HCT116 (cell line): ENCODE measurements around the gene SLC25A52. TPM values are rescaled to one million over a fixed set of nuclear protein-coding genes. Genes with fewer than 3 reads are reported as not detected.

ENCODE experiments used
- ATAC-seq: fragments of 200-7000 bp; cut with Tn5 transposase; 2 replicates; pipeline ENCODE4 v1.9.1; 2020; ENCODE audit warnings: mild to moderate bottlenecking, moderate library complexity
- BruUV-seq: library from RNA; stranded (reverse); fragments of 400-500 nt; replicated peaks from 2 replicates; lab custom pipeline; 2021; lab: Mats Ljungman, UMichigan
- CTCF ChIA-PET: fragments of 300-600 bp; sonication (Branson Sonifier 250); formaldehyde crosslinking; loops from one replicate; lab custom pipeline; 2021; ENCODE audit warnings: antibody characterized with exemption; lab: Charles Lee
- POLR2A ChIA-PET: fragments of 300-600, 350-600 bp; sonication (Branson Sonifier 250); formaldehyde crosslinking; loops from one replicate; lab custom pipeline; 2021; ENCODE audit warnings: antibody characterized with exemption; lab: Charles Lee
- RAD21 ChIA-PET, 2 experiments: fragments of 300-600 bp; sonication (Branson Sonifier 250); formaldehyde crosslinking; loops; one replicate each; lab custom pipeline; 2023; ENCODE audit warnings: low total read pairs in 2 of 2; ENCODE audit not compliant: uncharacterized antibody in 2 of 2, unreplicated experiment in 2 of 2, low non-redundant PET in 1 of 2; lab: Charles Lee
- DNase-seq: peaks from one replicate; pipeline ENCODE4 v3.0.0-alpha.2; 2010; ENCODE audit warnings: low read depth, low spot score
- H2AFZ ChIP-seq: fragments of 200-600 bp; shearing (Covaris generic), sonication (generic); 2 replicates; pipeline ENCODE4 v1.6.1; 2017; ENCODE audit warnings: low read depth, mixed run types, mixed read lengths, antibody characterized with exemption, low read length; ENCODE audit not compliant: poor library complexity, severe bottlenecking
- H3K27ac ChIP-seq: 2 replicates; pipeline ENCODE4 v1.5.1; 2012; ENCODE audit warnings: low read depth, low read length
- H3K27me3 ChIP-seq: fragments of 200-600 bp; sonication (generic); 2 replicates; pipeline ENCODE4 v1.6.1; 2016; ENCODE audit warnings: mixed run types, low read length, mixed read lengths; ENCODE audit not compliant: insufficient read depth
- H3K36me3 ChIP-seq, 2 experiments: fragments of 200-500 bp in 1 of 2; fragments of 200-600 bp in 1 of 2; sonication (Bioruptor generic) in 1 of 2; sonication (generic) in 1 of 2; 2 replicates each; pipeline versions ENCODE4 v1.5.1 to v1.6.1; 2014 to 2016; ENCODE audit warnings: low read length in 2 of 2, inconsistent platforms in 1 of 2, mixed read lengths in 1 of 2, mixed run types in 1 of 2; ENCODE audit not compliant: insufficient read depth in 2 of 2, control insufficient read depth in 1 of 2
- H3K4me1 ChIP-seq, 2 experiments: fragments of 200-600 bp in 1 of 2; sonication (generic) in 1 of 2; 2 replicates each; pipeline versions ENCODE4 v1.5.1 to v1.6.1; 2012 to 2017; ENCODE audit warnings: low read length in 2 of 2, inconsistent platforms in 1 of 2, mild to moderate bottlenecking in 1 of 2, mixed read lengths in 1 of 2, mixed run types in 1 of 2, moderate library complexity in 1 of 2; ENCODE audit not compliant: insufficient read depth in 2 of 2, control insufficient read depth in 1 of 2
- H3K4me2 ChIP-seq: fragments of 200-600 bp; sonication (generic); 2 replicates; pipeline ENCODE4 v1.6.1; 2017; ENCODE audit warnings: mixed run types, low read length, mixed read lengths
- H3K4me3 ChIP-seq, 2 experiments: fragments of 200-600 bp in 1 of 2; sonication (generic) in 1 of 2; replicated peaks in 1 of 2; 2 replicates each; pipeline ENCODE4 v1.5.1; 2011 to 2016; ENCODE audit warnings: low read length in 2 of 2, control low read depth in 1 of 2, low read depth in 1 of 2, mild to moderate bottlenecking in 1 of 2, mixed read lengths in 1 of 2, mixed run types in 1 of 2
- H3K79me2 ChIP-seq: fragments of 200-600 bp; sonication (generic); 2 replicates; pipeline ENCODE4 v1.6.1; 2017; ENCODE audit warnings: mild to moderate bottlenecking, mixed run types, low read length, moderate library complexity, mixed read lengths; ENCODE audit not compliant: insufficient read depth
- H3K9ac ChIP-seq: fragments of 200-600 bp; sonication (generic); 2 replicates; pipeline ENCODE4 v1.6.1; 2016; ENCODE audit warnings: low read length, mixed read lengths
- H3K9me2 ChIP-seq: fragments of 200-600 bp; sonication (generic), shearing (Covaris generic); 2 replicates; pipeline ENCODE4 v1.6.1; 2017; ENCODE audit warnings: mixed run types, mild to moderate bottlenecking, moderate library complexity; ENCODE audit not compliant: insufficient read depth
- H3K9me3 ChIP-seq, 2 experiments: fragments of 200-500 bp in 1 of 2; fragments of 200-600 bp in 1 of 2; sonication (Bioruptor generic) in 1 of 2; sonication (generic) in 1 of 2; 2 replicates each; pipeline ENCODE4 v1.6.1; 2014 to 2017; ENCODE audit warnings: low read length in 2 of 2, mixed read lengths in 2 of 2, inconsistent platforms in 1 of 2, low read depth in 1 of 2, mild to moderate bottlenecking in 1 of 2, mixed run types in 1 of 2, moderate library complexity in 1 of 2; ENCODE audit not compliant: control insufficient read depth in 1 of 2, insufficient read depth in 1 of 2
- H4K20me1 ChIP-seq: fragments of 200-600 bp; sonication (generic), shearing (Covaris generic); 2 replicates; pipeline ENCODE4 v1.6.1; 2017; ENCODE audit warnings: mixed run types, mild to moderate bottlenecking, moderate library complexity; ENCODE audit not compliant: insufficient read depth
- CBX3 ChIP-seq: IDR thresholded peaks from 2 replicates; pipeline ENCODE4 v1.6.1; 2012; ENCODE audit warnings: low read depth
- EZH2phosphoT487 ChIP-seq: fragments of 200-600 bp; IDR thresholded peaks from 2 replicates; pipeline ENCODE4 v1.6.1; 2018; ENCODE audit warnings: antibody characterized with exemption, borderline replicate concordance
- JUND ChIP-seq: IDR thresholded peaks from 2 replicates; pipeline ENCODE4 v1.6.1; 2012
- POLR2A ChIP-seq: IDR thresholded peaks from 2 replicates; pipeline ENCODE4 v1.7.0; 2011; ENCODE audit warnings: borderline replicate concordance; ENCODE audit not compliant: insufficient read depth, insufficient read length; ENCODE audit errors: extremely low read depth
- RAD21 ChIP-seq: IDR thresholded peaks from 2 replicates; pipeline ENCODE4 v1.6.1; 2012; ENCODE audit warnings: low read depth, mild to moderate bottlenecking
- SIN3A ChIP-seq: IDR thresholded peaks from 2 replicates; pipeline ENCODE4 v1.6.1; 2012; ENCODE audit warnings: low read depth
- YY1 ChIP-seq: IDR thresholded peaks from 2 replicates; pipeline ENCODE4 v1.6.1; 2011; ENCODE audit warnings: low read length, low read depth, moderate library complexity, mild to moderate bottlenecking; ENCODE audit not compliant: insufficient replicate concordance; ENCODE audit errors: extremely low read depth
- intact Hi-C: fragments of 100-400 bp; cut with micrococcal nuclease; formaldehyde crosslinking; loops from 2 replicates; pipeline ENCODE4 v1.10.0; 2022
- total RNA-seq: library from RNA; stranded (reverse); gene quantifications from one replicate; pipeline ENCODE4 v1.2.1, GENCODE V29; 2021; ENCODE audit not compliant: unreplicated experiment
- TF ChIP-seq, protein P1 (sequence below), 3 experiments: fragments of 200-600 bp in 1 of 3; sonication (generic) in 1 of 3; IDR thresholded peaks in 2 of 3; conservative IDR thresholded peaks in 1 of 3; 2 replicates each; pipeline ENCODE4 v1.5.1; 2012 to 2017; ENCODE audit warnings: low read depth in 2 of 3, low read length in 2 of 3, antibody characterized with exemption in 1 of 3, borderline replicate concordance in 1 of 3, control low read depth in 1 of 3, mild to moderate bottlenecking in 1 of 3, mixed read lengths in 1 of 3, mixed run types in 1 of 3, moderate library complexity in 1 of 3; ENCODE audit not compliant: insufficient read depth in 1 of 3

SLC25A52 gene
- total RNA-seq, 1 experiment from 2014 or later = not detected

DNA sequence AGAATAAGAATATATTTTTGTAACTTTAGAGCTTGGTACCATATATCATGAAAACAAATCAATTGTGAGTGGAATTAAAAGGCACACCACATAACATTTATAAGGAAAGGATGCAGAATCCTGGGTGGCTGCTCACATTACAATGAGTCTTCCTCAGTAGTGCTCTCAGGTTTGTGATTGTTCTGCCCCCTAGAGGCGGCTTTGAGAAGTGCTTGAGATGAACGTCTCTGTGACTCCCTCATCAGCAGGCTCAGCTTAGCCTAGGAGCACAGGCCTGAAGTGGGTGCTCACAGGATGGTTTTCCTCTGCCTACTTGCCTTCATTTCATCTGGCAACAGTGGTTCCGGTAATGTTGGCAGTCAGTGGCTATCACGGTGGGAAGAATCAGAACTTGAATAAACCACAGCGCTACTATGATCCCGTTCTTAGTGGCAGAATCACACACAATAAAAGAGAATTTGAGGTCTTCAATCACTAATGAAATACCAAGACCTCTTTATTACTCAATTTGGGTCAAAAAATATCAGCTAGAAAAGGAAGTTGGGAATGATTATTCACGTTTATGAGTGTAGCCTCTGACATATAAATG is 38.2 kb downstream of the SLC25A52 start:
- Histone ChIP-seq H3K9ac (no peak overlapping the region), H3K27ac (no peak overlapping the region), H4K20me1 (no peaks in the 10 kb centered on the region), H3K36me3 (no peaks in the 10 kb centered on the region), H3K4me2 (no peak overlapping the region), H3K79me2 (no peaks in the 10 kb centered on the region), H3K9me2 (no peaks in the 10 kb centered on the region), H3K27me3 (no peaks in the 10 kb centered on the region), H3K4me1 (no peaks in the 10 kb centered on the region), H2AFZ (peak overlapping the region; percentile 41), H3K4me3 (no peak overlapping the region), H3K9me3 (peaks cover 6 to 7% of the 10 kb centered on the region in 2 experiments; a peak in 2 of 4 replicates)
- ChIA-PET POLR2A (no interaction called here), CTCF (interaction anchor here (0.6 to 2.1 kb wide), 9 partner anchors 12 to 297 kb away, joined by 3 to 5 read pairs (median 3); no protein-coding TSS in a partner anchor), RAD21 (no interaction called here)
- peak; percentile 66 for DNase-seq
- peak; percentile 100 for ATAC-seq
- no peak for TF ChIP-seq SIN3A
- no peak for TF ChIP-seq POLR2A
- peak; percentile 82 for TF ChIP-seq RAD21
- TF ChIP-seq EZH2phosphoT487 = no peak
- TF ChIP-seq, protein P1, sequence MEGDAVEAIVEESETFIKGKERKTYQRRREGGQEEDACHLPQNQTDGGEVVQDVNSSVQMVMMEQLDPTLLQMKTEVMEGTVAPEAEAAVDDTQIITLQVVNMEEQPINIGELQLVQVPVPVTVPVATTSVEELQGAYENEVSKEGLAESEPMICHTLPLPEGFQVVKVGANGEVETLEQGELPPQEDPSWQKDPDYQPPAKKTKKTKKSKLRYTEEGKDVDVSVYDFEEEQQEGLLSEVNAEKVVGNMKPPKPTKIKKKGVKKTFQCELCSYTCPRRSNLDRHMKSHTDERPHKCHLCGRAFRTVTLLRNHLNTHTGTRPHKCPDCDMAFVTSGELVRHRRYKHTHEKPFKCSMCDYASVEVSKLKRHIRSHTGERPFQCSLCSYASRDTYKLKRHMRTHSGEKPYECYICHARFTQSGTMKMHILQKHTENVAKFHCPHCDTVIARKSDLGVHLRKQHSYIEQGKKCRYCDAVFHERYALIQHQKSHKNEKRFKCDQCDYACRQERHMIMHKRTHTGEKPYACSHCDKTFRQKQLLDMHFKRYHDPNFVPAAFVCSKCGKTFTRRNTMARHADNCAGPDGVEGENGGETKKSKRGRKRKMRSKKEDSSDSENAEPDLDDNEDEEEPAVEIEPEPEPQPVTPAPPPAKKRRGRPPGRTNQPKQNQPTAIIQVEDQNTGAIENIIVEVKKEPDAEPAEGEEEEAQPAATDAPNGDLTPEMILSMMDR (IDR thresholded peaks at IDR 0.05 in 2 of 3, conservative IDR thresholded peaks at IDR 0.05 in 1 of 3; ENCODE audit: borderline replicate concordance in 1 of 3, insufficient read depth in 1 of 3, low read depth in 2 of 3, low read length in 2 of 3) = peak; percentile 68 to 91 (median 89); a peak in 5 of 6 replicates
- TF ChIP-seq CBX3 = 0 out of 2 replicates have a peak, but pooled peaks have one; percentile 10
- TF ChIP-seq JUND = no peak
- TF ChIP-seq YY1 = no peak
- BruUV-seq = no TSS peak
- intact Hi-C loops = loop anchor here (1.0 to 10.0 kb wide), 4 partner anchors 166 to 748 kb away; no protein-coding TSS in a partner anchor
